Neuron (in vitro differentiated cells): ENCODE data around the gene TM9SF4.
"Not testable (repeated sequence)": the region's sequence is repeated elsewhere in the genome, so short reads cannot be mapped to it uniquely, and the experiment has no call there.

Source experiments
- H2AFZ ChIP-seq: one replicate; pipeline ENCODE4 v1.6.1; 2013; ENCODE audit warnings: low read depth, mild to moderate bottlenecking, inconsistent platforms, low read length, moderate library complexity
- H3K27me3 ChIP-seq: one replicate; pipeline ENCODE4 v1.6.1; 2013; ENCODE audit warnings: low read length; ENCODE audit not compliant: insufficient read depth
- H3K36me3 ChIP-seq: one replicate; pipeline ENCODE4 v1.6.1; 2013; ENCODE audit warnings: low read length; ENCODE audit not compliant: insufficient read depth
- H3K4me1 ChIP-seq: one replicate; pipeline ENCODE4 v1.6.1; 2013; ENCODE audit warnings: low read length; ENCODE audit not compliant: insufficient read depth
- H3K4me3 ChIP-seq: 2 replicates; pipeline ENCODE4 v1.5.1; 2013; ENCODE audit warnings: mild to moderate bottlenecking, low read length, moderate library complexity
- H3K9me3 ChIP-seq: one replicate; pipeline ENCODE4 v1.6.1; 2013; ENCODE audit warnings: low read length

Gene TM9SF4

DNA sequence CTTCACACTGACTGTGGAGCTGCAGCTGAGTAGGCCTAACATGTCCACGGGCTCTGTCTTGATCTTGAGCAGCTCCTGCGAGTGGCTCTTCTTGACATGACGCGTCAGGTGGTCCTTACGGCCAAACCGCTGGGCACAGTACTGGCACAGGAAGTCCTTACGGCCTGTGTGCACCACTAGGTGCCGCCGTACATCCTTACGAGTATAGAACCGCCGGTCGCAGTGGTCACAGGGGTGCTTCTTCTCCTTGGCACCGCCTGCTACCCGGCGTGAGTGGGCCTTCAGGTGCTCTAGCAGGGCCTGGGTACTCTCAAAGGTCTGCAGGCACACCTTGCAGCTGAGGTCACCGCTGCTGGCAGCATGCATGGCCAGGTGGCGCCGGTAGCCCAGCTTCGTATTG, 87.6 kb downstream of the TM9SF4 start:
- not testable (repeated sequence) for H3K27me3 ChIP-seq, H3K4me3 ChIP-seq, H3K4me1 ChIP-seq, H3K9me3 ChIP-seq, H2AFZ ChIP-seq
- peaks cover 80% of the 10 kb centered on the region for H3K36me3 ChIP-seq

DNA sequence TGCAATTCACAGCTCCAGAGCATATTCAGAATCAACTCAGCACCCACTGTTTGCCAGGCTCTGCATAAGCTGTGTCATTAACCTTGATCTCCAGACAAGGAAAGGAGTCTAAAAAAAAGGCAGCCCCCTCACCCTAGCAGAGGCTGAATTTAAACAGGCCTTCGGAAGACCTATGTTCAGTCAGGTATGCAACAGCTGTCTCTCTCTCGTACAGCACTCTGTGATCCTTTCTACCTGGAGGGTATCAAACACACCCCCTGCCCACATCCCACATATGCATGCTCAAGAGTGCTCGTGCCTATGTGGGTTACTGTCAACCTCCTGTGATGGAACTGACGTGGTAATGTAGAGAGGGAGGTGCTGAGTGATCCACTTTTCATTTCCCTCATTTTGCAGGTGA, 89.5 kb downstream of the TM9SF4 start:
- H3K4me1 ChIP-seq: no peaks in the 10 kb centered on the region
- no peaks in the 10 kb centered on the region for H3K9me3 ChIP-seq
- no peaks in the 10 kb centered on the region for H3K27me3 ChIP-seq
- no peak overlapping the region for H2AFZ ChIP-seq
- H3K36me3 ChIP-seq: peaks cover 82% of the 10 kb centered on the region
- no peak overlapping the region for H3K4me3 ChIP-seq

DNA sequence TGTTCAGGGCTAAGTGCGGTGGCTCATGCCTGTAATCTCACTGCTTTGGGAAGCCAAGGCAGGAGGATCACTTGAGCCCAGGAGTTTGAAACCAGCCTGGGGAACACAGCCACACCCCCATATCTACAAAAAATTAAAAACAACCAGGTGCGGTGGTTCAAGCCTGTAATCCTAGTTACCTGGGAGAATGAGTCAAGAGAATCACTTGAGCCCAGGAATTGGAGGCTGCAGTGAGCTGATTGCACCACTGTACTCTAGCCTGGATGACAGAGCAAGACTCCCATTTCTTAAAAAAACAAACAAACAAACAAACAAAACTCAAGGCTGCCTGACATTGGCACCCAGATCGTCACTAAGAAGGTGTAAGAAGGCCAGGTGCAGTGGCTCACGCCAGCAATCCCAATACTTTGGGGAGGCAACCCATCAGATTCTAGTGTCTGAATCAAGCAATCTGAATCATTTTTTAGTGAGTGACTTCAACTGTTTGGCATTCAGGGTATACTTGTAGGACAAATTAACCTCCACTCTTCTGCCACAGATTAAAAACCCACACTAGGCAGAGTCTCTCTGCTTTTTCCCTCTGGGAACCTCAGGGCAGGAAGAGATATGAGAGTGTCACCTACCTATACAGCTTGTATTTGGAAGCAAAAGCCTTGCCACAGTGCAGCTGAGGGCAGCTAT, 91.9 kb downstream of the TM9SF4 start:
- peaks cover 21% of the 10 kb centered on the region for H3K4me1 ChIP-seq
- H3K36me3 ChIP-seq: peaks cover 75% of the 10 kb centered on the region
- H3K27me3 ChIP-seq: no peaks in the 10 kb centered on the region
- H3K4me3 ChIP-seq: no peak overlapping the region
- H2AFZ ChIP-seq: no peak overlapping the region
- H3K9me3 ChIP-seq: no peaks in the 10 kb centered on the region

DNA sequence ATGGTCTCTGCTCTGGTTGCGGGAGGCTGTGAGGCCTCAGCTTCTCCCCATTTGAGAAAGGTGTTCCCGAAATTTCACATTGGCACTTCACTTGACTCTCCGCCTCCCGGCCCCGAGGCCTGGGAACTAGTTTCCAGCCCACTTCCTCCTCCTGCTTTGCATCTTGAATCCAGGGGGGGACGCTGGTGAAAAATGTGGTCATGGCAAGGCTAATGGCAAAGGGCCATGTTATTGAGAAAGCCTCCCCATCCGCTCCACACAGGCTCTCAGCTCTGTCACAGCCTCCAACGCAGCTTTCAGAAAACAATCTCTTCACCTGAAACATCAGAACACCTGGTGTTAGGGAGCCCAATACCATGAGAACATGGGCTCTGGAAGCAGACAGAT, 92.5 kb downstream of the TM9SF4 start:
- H3K9me3 ChIP-seq: no peaks in the 10 kb centered on the region
- H3K27me3 ChIP-seq: no peaks in the 10 kb centered on the region
- no peak overlapping the region for H2AFZ ChIP-seq
- peaks cover 71% of the 10 kb centered on the region for H3K36me3 ChIP-seq
- no peak overlapping the region for H3K4me3 ChIP-seq
- H3K4me1 ChIP-seq: peaks cover 25% of the 10 kb centered on the region

DNA sequence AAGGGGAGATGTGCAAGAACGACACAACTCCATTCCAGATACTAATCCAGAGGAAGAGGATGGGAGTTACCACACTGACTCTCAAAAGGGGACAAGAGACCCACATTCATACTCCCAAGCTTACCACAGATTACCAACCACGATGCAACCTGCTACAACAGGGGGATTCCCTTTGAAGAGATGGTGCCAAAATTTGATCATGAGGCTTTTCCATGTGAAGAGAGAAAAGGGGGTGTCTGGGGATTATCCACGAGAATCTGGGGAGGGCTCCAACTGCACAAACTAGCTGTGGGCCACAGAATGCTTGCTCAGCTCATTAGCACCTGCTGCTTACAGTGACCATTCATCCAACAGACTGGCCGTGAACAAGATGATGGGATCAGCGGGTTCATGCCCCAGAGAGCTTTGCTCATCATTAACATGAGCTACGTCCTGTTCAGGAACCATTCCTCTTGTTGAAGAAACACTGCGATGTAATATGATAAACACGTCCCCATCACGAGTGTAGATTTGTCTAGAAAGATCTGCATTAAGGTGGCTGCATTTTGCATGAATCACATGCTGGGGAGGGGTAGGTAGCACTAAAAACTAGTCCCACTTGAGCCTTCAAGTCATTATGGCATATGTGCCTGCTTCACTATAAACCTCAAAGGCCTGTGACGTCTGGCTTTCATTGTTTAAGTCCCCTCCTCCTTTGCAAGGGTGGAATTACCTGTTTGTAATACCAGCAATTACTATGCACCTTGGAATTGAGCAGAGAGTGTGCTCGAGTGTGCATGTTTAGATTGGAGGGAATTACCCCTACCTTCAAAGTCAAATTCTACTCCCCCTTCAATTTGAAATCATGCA, 94.1 kb downstream of the TM9SF4 start:
- Histone ChIP-seq H3K4me1 (peaks cover 30% of the 10 kb centered on the region), H2AFZ (no peak overlapping the region), H3K36me3 (peaks cover 57% of the 10 kb centered on the region), H3K9me3 (no peaks in the 10 kb centered on the region), H3K27me3 (no peaks in the 10 kb centered on the region), H3K4me3 (no peak overlapping the region)

DNA sequence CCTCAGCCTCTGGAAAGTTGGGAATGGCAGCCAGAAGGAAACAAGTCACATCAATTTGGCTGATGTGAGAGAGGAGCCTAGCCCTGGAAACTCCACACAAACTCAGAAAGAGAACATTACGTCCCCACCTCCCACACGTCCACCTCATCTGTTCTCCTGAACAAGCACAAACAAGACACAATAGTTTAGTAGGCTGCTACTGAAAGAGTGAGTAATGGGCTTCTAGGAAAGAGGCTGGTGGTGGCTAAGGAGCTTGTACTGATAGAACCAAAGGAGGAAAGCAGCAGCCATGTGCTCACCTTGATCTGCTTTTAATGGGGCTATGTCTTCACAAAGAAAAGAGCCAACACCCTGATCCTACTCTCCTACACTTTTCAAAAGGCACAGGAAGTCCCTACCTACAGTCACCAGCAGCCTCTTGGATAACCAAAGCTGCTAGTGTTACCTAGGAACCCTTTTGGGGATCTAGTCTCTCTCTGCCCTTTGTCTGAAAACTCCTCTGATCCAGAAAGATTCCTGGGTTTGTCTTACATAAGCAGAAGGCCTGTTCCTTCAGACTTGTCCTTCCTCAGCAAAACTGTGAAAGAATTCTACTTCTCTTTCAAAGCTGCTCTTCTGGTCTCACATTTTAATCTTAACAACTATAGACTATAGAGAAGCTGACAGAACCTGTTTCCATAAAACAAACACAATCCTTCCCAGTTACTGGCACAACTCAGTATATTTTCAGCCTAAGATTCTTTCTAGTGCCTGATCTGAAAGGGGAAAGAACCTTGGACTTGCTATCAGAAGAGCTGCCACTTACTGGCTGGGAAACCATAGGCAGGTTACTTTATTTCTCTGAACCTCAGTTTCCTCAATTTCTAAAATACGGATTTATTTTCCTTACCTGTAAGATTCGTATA, 94.9 kb downstream of the TM9SF4 start:
- no peak overlapping the region for H3K4me3 ChIP-seq
- peaks cover 48% of the 10 kb centered on the region for H3K36me3 ChIP-seq
- peaks cover 30% of the 10 kb centered on the region for H3K4me1 ChIP-seq
- no peak overlapping the region for H2AFZ ChIP-seq
- no peaks in the 10 kb centered on the region for H3K9me3 ChIP-seq
- H3K27me3 ChIP-seq: no peaks in the 10 kb centered on the region

DNA sequence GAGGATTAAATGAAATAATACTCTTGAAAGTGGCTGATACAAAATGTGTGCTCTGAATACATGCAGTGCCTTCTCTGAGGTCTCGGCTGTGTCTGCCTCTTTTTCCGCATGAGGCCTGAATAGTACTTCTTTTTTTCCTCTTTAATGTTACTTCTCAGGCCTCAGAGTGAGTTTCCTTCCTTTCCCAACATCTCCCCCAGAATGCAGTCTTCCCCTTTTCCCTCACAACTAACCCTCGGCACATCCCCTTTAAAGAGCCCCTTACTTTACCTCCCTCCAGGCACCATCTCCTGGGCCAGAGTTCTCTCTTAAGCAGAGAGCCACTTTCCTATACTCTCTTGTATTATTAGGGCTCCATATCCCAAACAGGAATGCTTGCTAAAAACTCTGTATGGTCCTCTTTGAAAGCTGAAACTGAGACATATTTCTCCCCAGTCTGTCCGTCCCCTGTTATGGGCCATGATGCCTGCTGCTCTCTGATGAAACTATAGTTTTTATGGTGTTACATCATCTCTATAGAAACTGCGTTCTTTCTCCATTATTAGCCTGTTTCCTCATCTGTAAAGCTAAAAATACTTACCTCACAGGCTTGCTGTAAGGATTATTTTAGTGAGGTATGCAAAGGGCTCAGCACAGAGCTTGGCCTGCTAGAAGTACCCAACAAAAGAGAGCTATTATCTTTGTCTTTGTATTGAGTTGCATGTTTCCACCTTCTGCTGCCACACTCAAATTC, 95.8 kb downstream of the TM9SF4 start:
- H2AFZ ChIP-seq: no peak overlapping the region
- H3K27me3 ChIP-seq: no peaks in the 10 kb centered on the region
- H3K4me3 ChIP-seq: peak overlapping the region; percentile 100
- no peaks in the 10 kb centered on the region for H3K9me3 ChIP-seq
- peaks cover 30% of the 10 kb centered on the region for H3K4me1 ChIP-seq
- H3K36me3 ChIP-seq: peaks cover 48% of the 10 kb centered on the region

DNA sequence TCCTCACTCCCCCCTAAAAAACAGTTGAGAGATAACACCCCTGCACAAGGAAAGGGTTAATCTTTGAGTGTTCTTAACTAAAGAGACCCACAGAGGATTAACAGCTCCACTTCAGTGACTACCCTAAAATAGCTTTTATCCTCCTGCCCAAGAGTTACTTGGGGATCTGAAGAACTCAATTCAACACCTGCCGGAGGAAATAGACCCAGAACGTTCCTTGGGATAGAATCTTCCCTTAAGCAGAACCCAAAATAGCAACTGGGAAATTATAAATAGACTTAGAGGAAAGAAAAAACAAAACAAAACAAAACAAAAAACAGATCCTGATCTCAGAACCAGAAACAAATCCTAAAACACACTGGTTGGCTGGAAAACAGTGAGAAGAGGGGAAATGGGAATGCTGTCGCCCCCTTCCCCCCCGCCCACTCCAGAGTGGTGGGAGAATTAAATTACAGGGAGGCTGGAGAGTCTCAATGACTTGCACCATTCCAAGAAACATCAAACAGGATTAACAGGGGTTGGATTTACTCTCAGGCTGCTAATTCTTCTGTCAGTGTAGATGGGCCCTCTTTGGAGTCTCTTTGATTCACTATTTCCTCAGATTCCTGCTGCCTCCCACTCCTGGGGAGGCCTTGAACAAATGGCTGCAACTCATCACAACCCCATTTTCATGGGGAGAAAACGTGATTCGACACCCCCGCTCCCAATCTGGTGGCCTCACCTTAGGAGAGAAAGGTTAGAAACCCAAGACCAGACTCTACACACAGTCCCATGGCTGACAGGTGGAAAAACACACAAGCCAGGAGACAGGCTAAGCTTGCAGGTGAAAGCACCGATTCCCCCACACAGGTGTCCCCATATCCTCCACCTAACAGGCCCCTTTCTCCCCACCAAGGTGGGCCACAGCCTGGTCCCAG, 96.6 kb downstream of the TM9SF4 start:
- H2AFZ ChIP-seq: no peak overlapping the region
- peaks cover 50% of the 10 kb centered on the region for H3K36me3 ChIP-seq
- H3K27me3 ChIP-seq: no peaks in the 10 kb centered on the region
- no peaks in the 10 kb centered on the region for H3K9me3 ChIP-seq
- H3K4me3 ChIP-seq: peak overlapping the region; percentile 100
- H3K4me1 ChIP-seq: peaks cover 30% of the 10 kb centered on the region

DNA sequence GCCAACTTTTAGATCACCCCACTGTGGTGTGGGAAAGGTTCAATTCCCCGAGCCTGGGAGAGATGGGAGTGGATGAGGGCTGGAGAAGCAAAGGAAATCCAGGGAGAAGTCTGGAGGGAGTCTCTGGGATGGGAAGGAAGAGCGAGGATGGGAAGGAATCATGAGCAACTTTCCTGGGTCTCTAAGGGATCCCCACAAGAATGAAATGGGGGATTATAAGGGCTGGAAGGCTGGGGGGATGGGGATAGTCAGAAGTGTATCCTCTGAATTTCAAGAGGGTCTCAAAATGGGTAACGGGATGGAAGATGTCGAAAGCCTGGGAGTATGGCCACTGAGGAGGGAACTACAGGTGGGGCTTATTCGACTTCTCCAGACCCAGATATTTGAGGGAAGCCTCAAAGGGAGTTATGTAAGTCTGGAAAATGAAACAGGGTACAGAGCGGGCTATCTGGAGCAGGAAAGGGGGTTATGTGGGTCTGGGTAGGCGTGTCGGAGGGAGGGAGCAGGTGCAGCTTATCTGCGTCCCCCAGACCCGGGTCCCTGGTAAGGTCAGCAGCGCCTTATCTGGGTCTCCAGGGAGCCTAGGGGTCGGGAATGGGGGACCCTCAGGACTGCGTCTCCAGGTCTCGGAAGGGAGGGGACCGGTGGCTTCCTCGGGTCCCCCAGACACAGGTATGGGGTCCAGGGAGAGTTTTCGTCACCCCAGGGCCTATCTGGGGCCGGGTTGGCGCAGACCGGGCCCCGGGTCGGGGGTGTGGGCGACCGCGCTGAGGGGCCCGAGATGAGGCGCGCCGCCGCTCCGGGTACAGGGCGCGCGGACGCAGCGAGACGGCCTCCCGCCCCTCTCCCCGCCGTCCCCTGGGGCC, 97.5 kb downstream of the TM9SF4 start:
- H3K27me3 ChIP-seq: no peaks in the 10 kb centered on the region
- no peaks in the 10 kb centered on the region for H3K9me3 ChIP-seq
- H3K4me1 ChIP-seq: peaks cover 30% of the 10 kb centered on the region
- peak overlapping the region; percentile 97 for H2AFZ ChIP-seq
- H3K4me3 ChIP-seq: peak overlapping the region; percentile 100
- H3K36me3 ChIP-seq: peaks cover 48% of the 10 kb centered on the region

DNA sequence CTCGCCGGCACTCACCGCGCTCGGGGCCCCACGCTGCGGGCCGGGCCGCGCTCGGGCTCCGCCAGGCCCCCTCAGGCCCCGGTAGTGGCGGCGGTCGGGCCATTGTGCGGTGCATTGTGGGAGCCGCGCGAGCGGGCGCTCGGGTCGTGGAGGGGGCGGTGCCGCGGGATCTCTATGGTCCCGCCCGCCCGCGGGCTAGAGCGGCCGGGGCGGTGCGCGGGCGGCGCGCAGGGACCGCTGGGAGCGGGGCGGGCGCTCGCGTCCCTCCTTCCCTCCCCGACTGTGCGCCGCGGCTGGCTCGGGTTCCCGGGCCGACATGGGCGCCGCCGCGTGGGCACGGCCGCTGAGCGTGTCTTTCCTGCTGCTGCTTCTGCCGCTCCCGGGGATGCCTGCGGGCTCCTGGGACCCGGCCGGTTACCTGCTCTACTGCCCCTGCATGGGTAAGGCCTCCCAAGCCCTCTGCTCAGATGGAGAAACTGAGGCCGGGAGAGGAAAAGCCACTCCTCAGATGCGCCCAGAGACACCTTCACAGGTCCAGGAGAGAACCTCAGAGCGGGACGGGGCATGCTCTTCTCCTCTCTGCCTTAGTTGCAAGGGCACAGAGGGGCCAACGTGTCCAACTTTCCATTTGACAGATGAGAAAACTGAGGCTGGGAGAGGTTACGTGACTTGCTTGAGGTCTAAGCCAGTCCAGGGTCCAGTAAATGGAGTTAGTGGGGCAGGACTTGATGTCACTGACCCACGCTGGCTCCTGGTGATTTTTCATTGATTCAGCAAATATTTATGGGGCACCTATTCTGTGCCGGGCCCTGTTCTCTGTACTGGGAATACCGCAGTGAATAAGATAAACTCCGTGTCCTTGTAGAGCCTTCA, 98.3 kb downstream of the TM9SF4 start, which contains the start of the genes PLAGL2 and POFUT1:
Gene PLAGL2, minus strand, starts transcription at position 118 of the 873 bp plus-strand sequence. CDS start 5,565 bp downstream, outside the sequence.
Gene POFUT1, plus strand, starts transcription at position 255 of the 873 bp plus-strand sequence. Its CDS starts 62 bp downstream, at position 317.
- Histone ChIP-seq H3K4me1 (peaks cover 30% of the 10 kb centered on the region), H3K4me3 (peak within 1 kb of the TSS; percentile 100), H2AFZ (peak within 1 kb of the TSS; percentile 97), H3K27me3 (no peaks in the 10 kb centered on the region), H3K36me3 (peaks cover 46% of the 10 kb centered on the region), H3K9me3 (no peaks in the 10 kb centered on the region)
